ENCODE data around the gene CALHM3. TPM values are rescaled to one million over a fixed set of nuclear protein-coding genes. Genes with fewer than 3 reads are reported as not detected.
A peak's percentile ranks its signal among the peaks of the same experiment; 100 is the strongest.

The CALHM3 gene
- total and polyA plus RNA-seq, 2 experiments from 2014 or later, result 0.14 to 0.19 TPM

DNA sequence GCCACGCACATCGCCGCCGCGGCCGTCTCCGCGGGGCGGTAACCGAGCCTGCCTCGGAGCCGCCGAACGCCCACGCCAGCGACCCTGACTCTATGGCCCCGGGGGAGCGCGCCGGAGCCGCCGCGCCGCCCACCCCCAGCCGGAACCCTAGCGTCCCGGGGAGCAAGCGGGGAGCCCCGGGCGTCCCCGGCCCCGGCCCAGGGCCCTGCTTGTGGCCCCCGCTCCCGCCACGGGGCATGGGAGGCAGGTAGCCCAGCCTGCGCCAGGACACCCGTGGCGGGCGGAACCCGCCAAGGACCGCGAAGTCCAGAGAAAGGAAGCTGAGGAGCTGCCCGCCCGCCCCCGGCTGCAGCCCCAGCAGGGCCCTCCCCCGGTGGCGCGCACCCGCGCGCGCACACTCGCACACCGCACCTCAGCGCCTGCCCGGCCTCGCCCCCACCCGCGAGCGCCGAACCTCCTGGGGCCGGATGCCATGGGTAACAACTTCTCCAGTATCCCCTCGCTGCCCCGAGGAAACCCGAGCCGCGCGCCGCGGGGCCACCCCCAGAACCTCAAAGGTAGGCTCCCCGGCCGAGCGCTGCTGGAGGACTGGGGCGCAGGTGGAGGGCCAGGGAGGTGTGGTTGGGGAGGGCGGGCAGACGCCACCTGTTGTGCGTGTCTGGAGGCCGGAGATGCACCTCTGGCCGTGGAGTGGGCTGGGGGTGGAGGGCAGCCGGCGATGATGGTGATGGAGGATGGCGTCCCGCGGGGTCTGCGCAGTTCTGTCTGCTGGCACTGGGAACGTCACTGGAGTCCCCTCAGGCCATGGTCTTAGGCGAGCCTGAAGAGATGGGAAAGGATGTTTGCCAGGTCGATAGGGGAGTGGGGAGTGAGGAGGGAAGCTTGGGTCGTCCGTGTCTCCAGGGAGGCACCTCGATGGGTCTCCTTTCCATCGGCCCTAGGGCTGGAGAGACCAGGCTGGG, 15.2 kb upstream of the CALHM3 start:
- H3K9me3 Mint-ChIP-seq, result no peaks in the 10 kb centered on the region; the same call in 2 of the 3 replicates
- H3K4me3 ChIP-seq, result peak overlapping the region; percentile 79
- peak overlapping the region; percentile 94 for H2AFZ ChIP-seq

More for the DNA sequence above, 15.2 kb upstream of the CALHM3 start:
- Mint-ChIP-seq H3K4me1 (peaks cover 18% of the 10 kb centered on the region; the same call in 2 of the 3 replicates), H3K4me3 (peak overlapping the region; percentile 80), H3K36me3 (ENCODE audit: low read depth) (no peaks in the 10 kb centered on the region), H3K27ac (no peak overlapping the region), H3K27me3 (ENCODE audit: insufficient read depth, low read depth, poor library complexity) (peaks cover 28% of the 10 kb centered on the region)
- no peaks in the 10 kb centered on the region for H3K36me3 ChIP-seq (ENCODE audit: insufficient read depth)
- H3K79me2 ChIP-seq (replicated peaks; ENCODE audit: insufficient read depth), result no peaks in the 10 kb centered on the region
- ATAC-seq (peak; percentile 58), DNase-seq (ENCODE audit: low spot score) (peak; percentile 64)
- no peak overlapping the region for H3K27ac ChIP-seq (ENCODE audit: low read depth)
- peaks cover 5% of the 10 kb centered on the region; the same call in 1 of the 2 replicates for H3F3A ChIP-seq (replicated peaks; ENCODE audit: low read depth)
- H3K27me3 ChIP-seq (ENCODE audit: insufficient read depth), result peaks cover 58% of the 10 kb centered on the region
- TF ChIP-seq ZNF331 (CRISPR knock-in tag; IDR thresholded peaks at IDR 0.05; ENCODE audit: low read depth) (no peak), CREB1 (CRISPR knock-in tag; IDR thresholded peaks at IDR 0.05; ENCODE audit: low read depth) (no peak), NANOG (IDR thresholded peaks at IDR 0.05; ENCODE audit: borderline replicate concordance) (no peak), POLR2AphosphoS5 (IDR thresholded peaks at IDR 0.05; ENCODE audit: low read depth) (no peak), REST (IDR thresholded peaks at IDR 0.05; ENCODE audit: unreplicated experiment) (no peak), EZH2phosphoT487 (IDR thresholded peaks at IDR 0.05; ENCODE audit: unreplicated experiment) (no peak), EZH2 (IDR thresholded peaks at IDR 0.05; ENCODE audit: low read depth, unreplicated experiment) (no peak), JUNB (IDR thresholded peaks at IDR 0.05; ENCODE audit: unreplicated experiment) (no peak), STAT1 (IDR thresholded peaks at IDR 0.05; ENCODE audit: unreplicated experiment) (no peak), ZNF114 (CRISPR knock-in tag; IDR thresholded peaks at IDR 0.05) (no peak)
- TF ChIP-seq, protein P1, sequence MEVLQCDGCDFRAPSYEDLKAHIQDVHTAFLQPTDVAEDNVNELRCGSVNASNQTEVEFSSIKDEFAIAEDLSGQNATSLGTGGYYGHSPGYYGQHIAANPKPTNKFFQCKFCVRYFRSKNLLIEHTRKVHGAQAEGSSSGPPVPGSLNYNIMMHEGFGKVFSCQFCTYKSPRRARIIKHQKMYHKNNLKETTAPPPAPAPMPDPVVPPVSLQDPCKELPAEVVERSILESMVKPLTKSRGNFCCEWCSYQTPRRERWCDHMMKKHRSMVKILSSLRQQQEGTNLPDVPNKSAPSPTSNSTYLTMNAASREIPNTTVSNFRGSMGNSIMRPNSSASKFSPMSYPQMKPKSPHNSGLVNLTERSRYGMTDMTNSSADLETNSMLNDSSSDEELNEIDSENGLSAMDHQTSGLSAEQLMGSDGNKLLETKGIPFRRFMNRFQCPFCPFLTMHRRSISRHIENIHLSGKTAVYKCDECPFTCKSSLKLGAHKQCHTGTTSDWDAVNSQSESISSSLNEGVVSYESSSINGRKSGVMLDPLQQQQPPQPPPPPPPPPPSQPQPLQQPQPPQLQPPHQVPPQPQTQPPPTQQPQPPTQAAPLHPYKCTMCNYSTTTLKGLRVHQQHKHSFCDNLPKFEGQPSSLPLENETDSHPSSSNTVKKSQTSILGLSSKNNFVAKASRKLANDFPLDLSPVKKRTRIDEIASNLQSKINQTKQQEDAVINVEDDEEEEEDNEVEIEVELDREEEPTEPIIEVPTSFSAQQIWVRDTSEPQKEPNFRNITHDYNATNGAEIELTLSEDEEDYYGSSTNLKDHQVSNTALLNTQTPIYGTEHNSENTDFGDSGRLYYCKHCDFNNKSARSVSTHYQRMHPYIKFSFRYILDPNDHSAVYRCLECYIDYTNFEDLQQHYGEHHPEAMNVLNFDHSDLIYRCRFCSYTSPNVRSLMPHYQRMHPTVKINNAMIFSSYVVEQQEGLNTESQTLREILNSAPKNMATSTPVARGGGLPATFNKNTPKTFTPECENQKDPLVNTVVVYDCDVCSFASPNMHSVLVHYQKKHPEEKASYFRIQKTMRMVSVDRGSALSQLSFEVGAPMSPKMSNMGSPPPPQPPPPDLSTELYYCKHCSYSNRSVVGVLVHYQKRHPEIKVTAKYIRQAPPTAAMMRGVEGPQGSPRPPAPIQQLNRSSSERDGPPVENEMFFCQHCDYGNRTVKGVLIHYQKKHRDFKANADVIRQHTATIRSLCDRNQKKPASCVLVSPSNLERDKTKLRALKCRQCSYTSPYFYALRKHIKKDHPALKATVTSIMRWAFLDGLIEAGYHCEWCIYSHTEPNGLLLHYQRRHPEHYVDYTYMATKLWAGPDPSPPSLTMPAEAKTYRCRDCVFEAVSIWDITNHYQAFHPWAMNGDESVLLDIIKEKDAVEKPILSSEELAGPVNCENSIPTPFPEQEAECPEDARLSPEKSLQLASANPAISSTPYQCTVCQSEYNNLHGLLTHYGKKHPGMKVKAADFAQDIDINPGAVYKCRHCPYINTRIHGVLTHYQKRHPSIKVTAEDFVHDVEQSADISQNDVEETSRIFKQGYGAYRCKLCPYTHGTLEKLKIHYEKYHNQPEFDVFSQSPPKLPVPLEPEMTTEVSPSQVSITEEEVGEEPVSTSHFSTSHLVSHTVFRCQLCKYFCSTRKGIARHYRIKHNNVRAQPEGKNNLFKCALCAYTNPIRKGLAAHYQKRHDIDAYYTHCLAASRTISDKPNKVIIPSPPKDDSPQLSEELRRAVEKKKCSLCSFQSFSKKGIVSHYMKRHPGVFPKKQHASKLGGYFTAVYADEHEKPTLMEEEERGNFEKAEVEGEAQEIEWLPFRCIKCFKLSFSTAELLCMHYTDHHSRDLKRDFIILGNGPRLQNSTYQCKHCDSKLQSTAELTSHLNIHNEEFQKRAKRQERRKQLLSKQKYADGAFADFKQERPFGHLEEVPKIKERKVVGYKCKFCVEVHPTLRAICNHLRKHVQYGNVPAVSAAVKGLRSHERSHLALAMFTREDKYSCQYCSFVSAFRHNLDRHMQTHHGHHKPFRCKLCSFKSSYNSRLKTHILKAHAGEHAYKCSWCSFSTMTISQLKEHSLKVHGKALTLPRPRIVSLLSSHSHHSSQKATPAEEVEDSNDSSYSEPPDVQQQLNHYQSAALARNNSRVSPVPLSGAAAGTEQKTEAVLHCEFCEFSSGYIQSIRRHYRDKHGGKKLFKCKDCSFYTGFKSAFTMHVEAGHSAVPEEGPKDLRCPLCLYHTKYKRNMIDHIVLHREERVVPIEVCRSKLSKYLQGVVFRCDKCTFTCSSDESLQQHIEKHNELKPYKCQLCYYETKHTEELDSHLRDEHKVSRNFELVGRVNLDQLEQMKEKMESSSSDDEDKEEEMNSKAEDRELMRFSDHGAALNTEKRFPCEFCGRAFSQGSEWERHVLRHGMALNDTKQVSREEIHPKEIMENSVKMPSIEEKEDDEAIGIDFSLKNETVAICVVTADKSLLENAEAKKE (CRISPR knock-in tag; IDR thresholded peaks at IDR 0.05), result no peak
- TF ChIP-seq, protein P2, sequence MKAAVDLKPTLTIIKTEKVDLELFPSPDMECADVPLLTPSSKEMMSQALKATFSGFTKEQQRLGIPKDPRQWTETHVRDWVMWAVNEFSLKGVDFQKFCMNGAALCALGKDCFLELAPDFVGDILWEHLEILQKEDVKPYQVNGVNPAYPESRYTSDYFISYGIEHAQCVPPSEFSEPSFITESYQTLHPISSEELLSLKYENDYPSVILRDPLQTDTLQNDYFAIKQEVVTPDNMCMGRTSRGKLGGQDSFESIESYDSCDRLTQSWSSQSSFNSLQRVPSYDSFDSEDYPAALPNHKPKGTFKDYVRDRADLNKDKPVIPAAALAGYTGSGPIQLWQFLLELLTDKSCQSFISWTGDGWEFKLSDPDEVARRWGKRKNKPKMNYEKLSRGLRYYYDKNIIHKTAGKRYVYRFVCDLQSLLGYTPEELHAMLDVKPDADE (IDR thresholded peaks at IDR 0.05), result no peak
- TF ChIP-seq, protein P3, sequence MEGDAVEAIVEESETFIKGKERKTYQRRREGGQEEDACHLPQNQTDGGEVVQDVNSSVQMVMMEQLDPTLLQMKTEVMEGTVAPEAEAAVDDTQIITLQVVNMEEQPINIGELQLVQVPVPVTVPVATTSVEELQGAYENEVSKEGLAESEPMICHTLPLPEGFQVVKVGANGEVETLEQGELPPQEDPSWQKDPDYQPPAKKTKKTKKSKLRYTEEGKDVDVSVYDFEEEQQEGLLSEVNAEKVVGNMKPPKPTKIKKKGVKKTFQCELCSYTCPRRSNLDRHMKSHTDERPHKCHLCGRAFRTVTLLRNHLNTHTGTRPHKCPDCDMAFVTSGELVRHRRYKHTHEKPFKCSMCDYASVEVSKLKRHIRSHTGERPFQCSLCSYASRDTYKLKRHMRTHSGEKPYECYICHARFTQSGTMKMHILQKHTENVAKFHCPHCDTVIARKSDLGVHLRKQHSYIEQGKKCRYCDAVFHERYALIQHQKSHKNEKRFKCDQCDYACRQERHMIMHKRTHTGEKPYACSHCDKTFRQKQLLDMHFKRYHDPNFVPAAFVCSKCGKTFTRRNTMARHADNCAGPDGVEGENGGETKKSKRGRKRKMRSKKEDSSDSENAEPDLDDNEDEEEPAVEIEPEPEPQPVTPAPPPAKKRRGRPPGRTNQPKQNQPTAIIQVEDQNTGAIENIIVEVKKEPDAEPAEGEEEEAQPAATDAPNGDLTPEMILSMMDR (conservative IDR thresholded peaks at IDR 0.05; ENCODE audit: low read depth in 2 of 2), result no peak
- no peaks in the 10 kb centered on the region for H3K9me2 ChIP-seq (ENCODE audit: insufficient read depth)
- H4K20me1 ChIP-seq (replicated peaks; ENCODE audit: insufficient read depth), result no peaks in the 10 kb centered on the region
- H3K4me2 ChIP-seq, result peak overlapping the region; percentile 90
- no peaks in the 10 kb centered on the region; the same call in 1 of the 2 replicates for H3K4me1 ChIP-seq (ENCODE audit: insufficient read depth)

Measured in GM23338 (cell line).